ENCODE results near the gene TMEM9.

DNA sequence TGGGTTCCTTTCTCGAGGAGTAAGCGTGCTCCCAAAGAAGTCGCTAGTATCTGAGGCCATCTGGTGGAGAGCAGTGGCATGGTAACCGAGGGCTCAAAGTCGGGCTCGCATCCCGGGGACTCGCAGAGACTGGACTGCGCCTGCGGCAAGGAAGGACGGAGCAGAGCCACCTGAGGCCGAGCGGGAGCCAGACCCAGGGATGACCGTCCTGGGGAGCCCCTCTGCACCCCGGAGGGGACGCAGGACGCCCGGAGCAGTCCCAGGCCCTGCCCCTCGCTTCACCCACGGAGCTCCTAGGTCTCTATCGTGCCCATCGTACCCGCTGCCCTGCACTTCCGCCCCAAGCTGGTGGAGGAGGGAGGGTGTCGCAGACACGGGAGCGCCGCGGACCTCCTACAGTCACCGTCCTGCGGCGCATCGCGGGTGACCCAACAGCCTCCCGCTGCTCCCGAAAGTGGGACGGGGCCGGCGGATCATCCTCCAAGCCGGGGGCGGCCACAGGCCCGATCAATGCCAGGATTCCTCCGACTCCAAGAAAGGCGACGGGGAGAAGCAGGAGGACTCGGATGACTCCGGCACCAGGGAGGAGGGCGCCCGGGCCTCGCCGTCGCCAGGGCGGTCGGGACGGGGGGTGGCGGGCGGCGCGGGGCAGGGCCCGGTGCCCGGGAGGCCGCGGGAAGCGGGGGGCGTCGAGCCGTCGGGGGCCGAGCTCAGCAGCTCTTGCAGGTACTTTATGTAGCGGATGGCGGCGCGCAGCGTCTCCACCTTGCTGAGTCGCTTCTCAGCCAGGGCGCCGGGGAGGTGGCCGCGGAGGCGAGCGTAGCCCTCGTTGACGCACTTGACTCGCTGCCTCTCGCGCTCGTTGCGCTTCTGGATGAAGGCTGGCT lies 39.8 kb downstream of the TMEM9 start:
- TF ChIP-seq, protein P1, sequence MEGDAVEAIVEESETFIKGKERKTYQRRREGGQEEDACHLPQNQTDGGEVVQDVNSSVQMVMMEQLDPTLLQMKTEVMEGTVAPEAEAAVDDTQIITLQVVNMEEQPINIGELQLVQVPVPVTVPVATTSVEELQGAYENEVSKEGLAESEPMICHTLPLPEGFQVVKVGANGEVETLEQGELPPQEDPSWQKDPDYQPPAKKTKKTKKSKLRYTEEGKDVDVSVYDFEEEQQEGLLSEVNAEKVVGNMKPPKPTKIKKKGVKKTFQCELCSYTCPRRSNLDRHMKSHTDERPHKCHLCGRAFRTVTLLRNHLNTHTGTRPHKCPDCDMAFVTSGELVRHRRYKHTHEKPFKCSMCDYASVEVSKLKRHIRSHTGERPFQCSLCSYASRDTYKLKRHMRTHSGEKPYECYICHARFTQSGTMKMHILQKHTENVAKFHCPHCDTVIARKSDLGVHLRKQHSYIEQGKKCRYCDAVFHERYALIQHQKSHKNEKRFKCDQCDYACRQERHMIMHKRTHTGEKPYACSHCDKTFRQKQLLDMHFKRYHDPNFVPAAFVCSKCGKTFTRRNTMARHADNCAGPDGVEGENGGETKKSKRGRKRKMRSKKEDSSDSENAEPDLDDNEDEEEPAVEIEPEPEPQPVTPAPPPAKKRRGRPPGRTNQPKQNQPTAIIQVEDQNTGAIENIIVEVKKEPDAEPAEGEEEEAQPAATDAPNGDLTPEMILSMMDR (conservative IDR thresholded peaks at IDR 0.05; ENCODE audit: low read depth, low read length): peak; percentile 100
- TF ChIP-seq EZH2 (IDR thresholded peaks at IDR 0.05; ENCODE audit: low read length, unreplicated experiment) (no peak), EZH2phosphoT487 (IDR thresholded peaks at IDR 0.05; ENCODE audit: borderline replicate concordance, low read length) (no peak)
